A673 (cell line): ENCODE results near the gene SOBP. TPM values are rescaled to one million over a fixed set of nuclear protein-coding genes. Genes with fewer than 3 reads are reported as not detected.

ENCODE experiments used
- BruUV-seq: library from RNA; stranded (reverse); fragments of 400-500 nt; replicated peaks from 2 replicates; lab custom pipeline; 2021; lab: Mats Ljungman, UMichigan
- CTCF ChIA-PET: fragments of 300-600 bp; sonication (Branson Sonifier 250); formaldehyde crosslinking; loops from one replicate; lab custom pipeline; 2022; ENCODE audit warnings: antibody characterized with exemption; lab: Charles Lee
- POLR2A ChIA-PET: fragments of 300-600 bp; sonication (Branson Sonifier 250); formaldehyde crosslinking; loops from one replicate; lab custom pipeline; 2022; ENCODE audit warnings: antibody characterized with exemption; ENCODE audit not compliant: low non-redundant PET; lab: Charles Lee
- DNase-seq: peaks from one replicate; pipeline ENCODE4 v3.0.0-alpha.2; 2015; ENCODE audit warnings: low spot score
- H3K27ac ChIP-seq: fragments of 200-600 bp; sonication (generic); 2 replicates; pipeline ENCODE4 v1.5.1; 2016; ENCODE audit warnings: mixed run types, low read depth, mild to moderate bottlenecking, mixed read lengths, antibody characterized with exemption, low read length; ENCODE audit not compliant: poor library complexity, severe bottlenecking
- H3K27me3 ChIP-seq: fragments of 200-600 bp; sonication (generic); replicated peaks from 2 replicates; pipeline ENCODE4 v1.6.1; 2017; ENCODE audit warnings: mixed run types, low read depth, mild to moderate bottlenecking, mixed read lengths, antibody characterized with exemption, low read length; ENCODE audit not compliant: insufficient read depth, poor library complexity
- H3K36me3 ChIP-seq: fragments of 200-600 bp; sonication (generic); 2 replicates; pipeline ENCODE4 v1.6.1; 2016; ENCODE audit warnings: mixed run types, mild to moderate bottlenecking, mixed read lengths, antibody characterized with exemption, low read length; ENCODE audit not compliant: insufficient read depth, poor library complexity, severe bottlenecking
- H3K4me1 ChIP-seq: fragments of 200-600 bp; sonication (generic); 2 replicates; pipeline ENCODE4 v1.6.1; 2017; ENCODE audit warnings: mixed run types, mild to moderate bottlenecking, mixed read lengths, antibody characterized with exemption, low read length; ENCODE audit not compliant: insufficient read depth, poor library complexity, severe bottlenecking
- H3K4me3 ChIP-seq: fragments of 200-600 bp; sonication (generic); 2 replicates; pipeline ENCODE4 v1.5.1; 2016; ENCODE audit warnings: low read depth, mixed run types, mild to moderate bottlenecking, mixed read lengths, low read length; ENCODE audit not compliant: poor library complexity, severe bottlenecking
- H3K9me3 ChIP-seq: fragments of 200-600 bp; sonication (generic); 2 replicates; pipeline ENCODE4 v1.6.1; 2016; ENCODE audit warnings: mixed run types, low read depth, mild to moderate bottlenecking, mixed read lengths, antibody characterized with exemption, low read length; ENCODE audit not compliant: poor library complexity, severe bottlenecking
- EZH2 ChIP-seq: fragments of 200-600 bp; sonication (generic); IDR thresholded peaks from 2 replicates; pipeline ENCODE4 v1.6.1; 2017; ENCODE audit warnings: borderline replicate concordance, low read depth, mild to moderate bottlenecking, mixed read lengths, antibody characterized with exemption, low read length; ENCODE audit not compliant: poor library complexity, severe bottlenecking
- intact Hi-C: fragments of 100-400 bp; cut with micrococcal nuclease; formaldehyde crosslinking; loops from one replicate; pipeline ENCODE4 v1.10.0; 2022; ENCODE audit not compliant: unreplicated experiment
- total RNA-seq: library from RNA; stranded (reverse); gene quantifications from 2 replicates; pipeline ENCODE4 v1.2.3, GENCODE V29; 2021
- TF ChIP-seq, protein P1 (sequence below): fragments of 300-800, 200-600 bp; sonication (generic); conservative IDR thresholded peaks from 2 replicates; pipeline ENCODE4 v1.5.1; 2017; ENCODE audit warnings: low read depth, mild to moderate bottlenecking, antibody characterized with exemption, low read length, moderate library complexity, mixed read lengths

The SOBP gene
- total RNA-seq, 1 experiment from 2014 or later: 3.3 TPM

DNA sequence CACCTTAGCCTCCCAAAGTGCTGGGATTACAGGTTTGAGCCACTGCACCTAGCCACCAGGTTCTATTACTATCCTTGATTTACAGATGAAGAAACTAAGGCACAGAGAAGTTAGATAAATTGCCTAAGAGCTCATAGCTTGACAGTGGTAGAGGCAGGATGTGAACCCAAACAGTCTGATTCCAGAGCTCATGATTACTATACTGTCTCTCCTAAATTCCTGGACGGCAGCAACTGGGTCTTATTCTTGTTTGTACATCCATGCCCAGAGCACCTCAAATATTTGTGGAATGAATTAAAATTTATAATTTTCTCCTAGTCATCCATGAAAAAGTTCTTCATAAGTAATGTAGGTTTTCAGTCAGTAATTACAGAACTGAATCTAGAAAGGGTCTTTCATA is 45.6 kb upstream of the SOBP start:
- CTCF ChIA-PET: no interaction called here
- no TSS peak for BruUV-seq
- DNase-seq: no peak

DNA sequence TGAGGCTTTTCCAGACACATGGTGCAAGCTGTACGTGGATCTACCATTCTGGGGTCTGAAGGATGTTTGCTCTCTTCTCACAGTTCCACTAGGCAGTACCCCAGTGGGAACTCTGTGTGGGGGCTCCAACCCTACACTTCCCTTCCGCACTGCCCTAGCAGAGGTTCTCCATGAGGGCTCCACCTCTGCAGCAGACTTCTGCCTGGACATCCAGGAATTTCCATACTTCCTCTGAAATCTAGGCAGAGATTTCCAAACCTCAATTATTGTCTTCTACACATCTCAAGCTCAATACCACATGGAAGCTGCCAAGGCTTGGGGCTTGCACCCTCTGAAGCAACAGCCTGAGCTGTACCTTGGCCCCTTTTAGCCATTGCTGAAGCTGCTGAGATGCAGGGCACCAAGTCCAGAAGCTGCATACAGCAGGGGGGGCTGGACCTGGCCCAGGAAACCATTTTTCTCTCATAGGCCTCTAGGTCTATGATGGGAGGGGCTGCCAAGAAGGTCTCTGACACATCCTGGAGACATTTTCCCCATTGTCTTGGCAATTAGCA is 42.2 kb upstream of the SOBP start:
- intact Hi-C loops: no loop called here
- ChIA-PET POLR2A (no interaction called here), CTCF (no interaction called here)
- Histone ChIP-seq H3K36me3 (no peaks in the 10 kb centered on the region), H3K4me1 (no peaks in the 10 kb centered on the region), H3K27ac (no peak overlapping the region), H3K27me3 (no peaks in the 10 kb centered on the region), H3K9me3 (peaks cover 19% of the 10 kb centered on the region), H3K4me3 (no peak overlapping the region)
- BruUV-seq: no TSS peak
- no peak for DNase-seq
- TF ChIP-seq EZH2: no peak
- TF ChIP-seq, protein P1, sequence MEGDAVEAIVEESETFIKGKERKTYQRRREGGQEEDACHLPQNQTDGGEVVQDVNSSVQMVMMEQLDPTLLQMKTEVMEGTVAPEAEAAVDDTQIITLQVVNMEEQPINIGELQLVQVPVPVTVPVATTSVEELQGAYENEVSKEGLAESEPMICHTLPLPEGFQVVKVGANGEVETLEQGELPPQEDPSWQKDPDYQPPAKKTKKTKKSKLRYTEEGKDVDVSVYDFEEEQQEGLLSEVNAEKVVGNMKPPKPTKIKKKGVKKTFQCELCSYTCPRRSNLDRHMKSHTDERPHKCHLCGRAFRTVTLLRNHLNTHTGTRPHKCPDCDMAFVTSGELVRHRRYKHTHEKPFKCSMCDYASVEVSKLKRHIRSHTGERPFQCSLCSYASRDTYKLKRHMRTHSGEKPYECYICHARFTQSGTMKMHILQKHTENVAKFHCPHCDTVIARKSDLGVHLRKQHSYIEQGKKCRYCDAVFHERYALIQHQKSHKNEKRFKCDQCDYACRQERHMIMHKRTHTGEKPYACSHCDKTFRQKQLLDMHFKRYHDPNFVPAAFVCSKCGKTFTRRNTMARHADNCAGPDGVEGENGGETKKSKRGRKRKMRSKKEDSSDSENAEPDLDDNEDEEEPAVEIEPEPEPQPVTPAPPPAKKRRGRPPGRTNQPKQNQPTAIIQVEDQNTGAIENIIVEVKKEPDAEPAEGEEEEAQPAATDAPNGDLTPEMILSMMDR: no peak

More for the DNA sequence above, 45.6 kb upstream of the SOBP start:
- H3K27me3 ChIP-seq: no peaks in the 10 kb centered on the region
- no peak overlapping the region for H3K27ac ChIP-seq
- H3K36me3 ChIP-seq: no peaks in the 10 kb centered on the region
- POLR2A ChIA-PET: no interaction called here
- no peak overlapping the region for H3K4me3 ChIP-seq
- no peaks in the 10 kb centered on the region for H3K4me1 ChIP-seq
- intact Hi-C loops: no loop called here
- peaks cover 19% of the 10 kb centered on the region for H3K9me3 ChIP-seq
- no peak for TF ChIP-seq EZH2
- TF ChIP-seq, protein P1: no peak

DNA sequence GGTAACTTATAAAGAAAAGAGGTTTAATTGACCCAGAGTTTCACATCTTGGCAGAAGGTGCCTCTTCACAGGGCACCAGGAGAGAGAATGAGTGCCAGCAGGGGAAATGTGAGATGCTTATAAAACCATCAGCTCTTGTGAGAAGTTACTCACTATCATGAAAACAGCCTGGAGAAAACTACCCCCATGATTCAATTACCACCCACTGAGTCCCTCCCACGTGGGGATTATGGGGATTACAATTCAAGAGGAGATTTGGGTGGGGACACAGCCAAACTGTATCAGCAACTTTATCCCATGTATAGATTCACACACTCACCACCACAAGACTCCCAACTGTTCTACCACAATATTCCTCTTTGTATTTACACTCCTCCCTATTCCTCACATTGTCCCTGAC is 41.1 kb upstream of the SOBP start:
- ChIA-PET POLR2A (no interaction called here), CTCF (no interaction called here)
- intact Hi-C loops: no loop called here
- Histone ChIP-seq H3K27me3 (no peaks in the 10 kb centered on the region), H3K4me1 (no peaks in the 10 kb centered on the region), H3K36me3 (no peaks in the 10 kb centered on the region), H3K9me3 (peaks cover 19% of the 10 kb centered on the region), H3K4me3 (no peak overlapping the region), H3K27ac (no peak overlapping the region)
- no peak for TF ChIP-seq EZH2
- TF ChIP-seq, protein P1: no peak
- no TSS peak for BruUV-seq
- peak; percentile 12 for DNase-seq
